Gastroesophageal sphincter (tissue), 4 donors: ENCODE measurements around the gene PLCB4. TPM values are rescaled to one million over a fixed set of nuclear protein-coding genes. Genes with fewer than 3 reads are reported as not detected.

Experiments used
- ATAC-seq: fragments of 150-250 bp; one replicate; pipeline ENCODE4 v1.9.1; 2016; ENCODE audit warnings: mild to moderate bottlenecking, moderate library complexity
- H3K27ac ChIP-seq, 4 donors: fragments of 200-600 bp; sonication (generic) in 3 of 4; 1 replicate in 3 of 4; 2 replicates in 1 of 4; pipeline ENCODE4 v1.5.1; 2016 to 2019
- H3K27me3 ChIP-seq: fragments of 200-600 bp; sonication (generic); one replicate; pipeline ENCODE4 v1.5.1; 2019
- H3K36me3 ChIP-seq, 2 donors: fragments of 200-600 bp; sonication (generic); one replicate each; pipeline ENCODE4 v1.5.1; 2019; ENCODE audit warnings: control low read depth in 1 of 2
- H3K4me1 ChIP-seq, 3 donors: fragments of 200-600 bp; sonication (generic); 1 replicate in 2 of 3; 2 replicates in 1 of 3; pipeline ENCODE4 v1.5.1; 2016 to 2019; ENCODE audit warnings: control low read depth in 2 of 3
- H3K4me3 ChIP-seq, 2 donors: fragments of 200-600 bp; sonication (generic); one replicate each; pipeline ENCODE4 v1.5.1; 2019; ENCODE audit warnings: mild to moderate bottlenecking in 1 of 2, moderate library complexity in 1 of 2
- H3K9me3 ChIP-seq, 3 donors: fragments of 200-600 bp; sonication (generic); one replicate each; pipeline ENCODE4 v1.5.1; 2017 to 2019; ENCODE audit warnings: control low read depth in 2 of 3
- EP300 ChIP-seq: sonication (generic); formaldehyde crosslinking; IDR thresholded peaks from one replicate; pipeline ENCODE4 v1.6.1; 2017; ENCODE audit warnings: antibody characterized with exemption, mild to moderate bottlenecking
- POLR2A ChIP-seq, 2 donors: fragments of 450-650 bp; IDR thresholded peaks; one replicate each; pipeline ENCODE4 v1.6.1; 2017; ENCODE audit warnings: antibody characterized with exemption in 2 of 2, mild to moderate bottlenecking in 2 of 2, moderate library complexity in 1 of 2
- POLR2AphosphoS5 ChIP-seq: sonication (generic); formaldehyde crosslinking; IDR thresholded peaks from one replicate; pipeline ENCODE4 v1.6.1; 2017; ENCODE audit warnings: antibody characterized with exemption
- WGBS, 2 donors: methylation state at CpG; one replicate each; pipeline ENCODE4 v1.1.5; 2018; ENCODE audit warnings: low coverage in 1 of 2; 5-methylcytosine and 5-hydroxymethylcytosine counted together
- total RNA-seq, 4 donors: library from RNA; depleted of rRNA; stranded (reverse); fragments of >200 nt; gene quantifications; one replicate each; pipeline ENCODE4 v1.1.0, GENCODE V29; 2016
- TF ChIP-seq, protein P1 (sequence below), 4 experiments: fragments of 200-600 bp in 2 of 4; fragments of 450-650 bp in 2 of 4; sonication (generic) in 1 of 4; IDR thresholded peaks; one replicate each; pipeline ENCODE4 v1.5.1; 2017 to 2019; ENCODE audit warnings: antibody characterized with exemption in 4 of 4, mild to moderate bottlenecking in 2 of 4, moderate library complexity in 2 of 4

PLCB4 gene
- total RNA-seq, 4 donors from 2014 or later = 21.9 to 109 (median 59.1) TPM

GRCh38 chr20:9233804-9234203 lies 164.9 kb downstream of the PLCB4 start:
- no peak overlapping the region for H3K4me3 ChIP-seq
- H3K36me3 ChIP-seq = no peaks in the 10 kb centered on the region
- H3K9me3 ChIP-seq = no peaks in the 10 kb centered on the region
- ATAC-seq = no peak
- no peak for TF ChIP-seq EP300
- H3K27ac ChIP-seq = no peak overlapping the region
- peaks cover 0 to 12% (median 3%) of the 10 kb centered on the region in 3 donors for H3K4me1 ChIP-seq
- H3K27me3 ChIP-seq = no peaks in the 10 kb centered on the region
- 95 to 96% methylated on average over 2 of the region's 2 CpGs for WGBS, 2 donors

- no peak for ATAC-seq
- no peaks in the 10 kb centered on the region for H3K9me3 ChIP-seq
- H3K27ac ChIP-seq = no peak overlapping the region
- WGBS, 2 donors = 74 to 79% methylated on average over 2 to 4 of the region's 4 CpGs
- H3K4me3 ChIP-seq = no peak overlapping the region
- TF ChIP-seq EP300 (no peak), POLR2A (IDR thresholded peaks at IDR 0.05) (no peak), POLR2AphosphoS5 (no peak)
- TF ChIP-seq, protein P1, sequence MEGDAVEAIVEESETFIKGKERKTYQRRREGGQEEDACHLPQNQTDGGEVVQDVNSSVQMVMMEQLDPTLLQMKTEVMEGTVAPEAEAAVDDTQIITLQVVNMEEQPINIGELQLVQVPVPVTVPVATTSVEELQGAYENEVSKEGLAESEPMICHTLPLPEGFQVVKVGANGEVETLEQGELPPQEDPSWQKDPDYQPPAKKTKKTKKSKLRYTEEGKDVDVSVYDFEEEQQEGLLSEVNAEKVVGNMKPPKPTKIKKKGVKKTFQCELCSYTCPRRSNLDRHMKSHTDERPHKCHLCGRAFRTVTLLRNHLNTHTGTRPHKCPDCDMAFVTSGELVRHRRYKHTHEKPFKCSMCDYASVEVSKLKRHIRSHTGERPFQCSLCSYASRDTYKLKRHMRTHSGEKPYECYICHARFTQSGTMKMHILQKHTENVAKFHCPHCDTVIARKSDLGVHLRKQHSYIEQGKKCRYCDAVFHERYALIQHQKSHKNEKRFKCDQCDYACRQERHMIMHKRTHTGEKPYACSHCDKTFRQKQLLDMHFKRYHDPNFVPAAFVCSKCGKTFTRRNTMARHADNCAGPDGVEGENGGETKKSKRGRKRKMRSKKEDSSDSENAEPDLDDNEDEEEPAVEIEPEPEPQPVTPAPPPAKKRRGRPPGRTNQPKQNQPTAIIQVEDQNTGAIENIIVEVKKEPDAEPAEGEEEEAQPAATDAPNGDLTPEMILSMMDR (IDR thresholded peaks at IDR 0.05) = no peak
- no peaks in the 10 kb centered on the region for H3K36me3 ChIP-seq
- H3K4me1 ChIP-seq = no peaks in the 10 kb centered on the region
- H3K27me3 ChIP-seq = no peaks in the 10 kb centered on the region
These were observed 166.6 kb downstream of the PLCB4 start for GRCh38 chr20:9235518-9235917.

DNA sequence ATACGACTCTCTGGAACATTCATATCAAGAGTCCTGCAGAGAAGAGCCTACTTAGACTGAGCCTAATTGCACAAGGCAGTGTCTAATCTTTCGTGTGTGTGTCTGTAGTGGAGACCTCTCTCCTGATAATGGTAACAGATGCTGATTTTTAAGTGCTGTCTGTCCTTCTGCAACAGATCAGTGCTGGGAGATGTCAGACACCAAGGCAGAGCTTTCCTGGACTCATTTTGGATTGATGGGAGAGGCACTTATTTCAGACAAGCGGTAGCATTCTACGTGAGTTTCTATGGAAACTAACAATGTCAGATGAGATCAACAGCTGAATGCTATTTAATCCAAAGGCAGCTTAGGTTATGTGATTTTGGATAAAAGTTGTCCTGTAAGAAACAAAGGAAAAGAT lies 167.6 kb downstream of the PLCB4 start:
- Histone ChIP-seq H3K27me3 (no peaks in the 10 kb centered on the region), H3K27ac (no peak overlapping the region), H3K4me1 (no peaks in the 10 kb centered on the region), H3K36me3 (no peaks in the 10 kb centered on the region), H3K4me3 (no peak overlapping the region), H3K9me3 (no peaks in the 10 kb centered on the region)
- no peak for TF ChIP-seq EP300
- no peak for TF ChIP-seq POLR2AphosphoS5
- TF ChIP-seq, protein P1 (IDR thresholded peaks at IDR 0.05) = no peak
- no peak for TF ChIP-seq POLR2A (IDR thresholded peaks at IDR 0.05)
- WGBS, 2 donors = 80 to 91% methylated on average over 2 to 4 of the region's 4 CpGs
- no peak for ATAC-seq

DNA sequence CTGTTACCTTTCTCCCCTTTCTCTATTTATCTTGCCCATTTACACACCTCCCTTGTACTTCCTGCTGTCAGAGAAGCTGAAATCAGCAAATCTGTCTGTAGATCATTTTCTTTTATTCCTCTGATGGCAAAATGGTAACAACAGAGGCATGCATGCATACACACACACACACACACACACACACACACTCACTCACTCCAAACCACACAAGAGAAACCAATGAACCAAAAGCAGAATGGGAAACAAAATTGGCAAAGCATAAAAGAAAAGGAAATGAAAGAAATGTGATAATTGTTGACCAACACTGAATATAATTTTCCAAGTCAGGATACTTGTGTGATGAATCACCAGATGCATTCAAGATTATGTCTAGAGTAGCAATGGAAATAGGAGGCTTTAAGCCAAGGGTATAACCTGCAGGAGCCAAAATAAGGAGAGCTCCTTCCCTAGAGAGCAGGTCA lies 172.4 kb downstream of the PLCB4 start:
- Histone ChIP-seq H3K4me1 (peaks cover 0 to 5% (median 0%) of the 10 kb centered on the region in 3 donors), H3K9me3 (no peaks in the 10 kb centered on the region), H3K27me3 (no peaks in the 10 kb centered on the region), H3K36me3 (no peaks in the 10 kb centered on the region), H3K4me3 (no peak overlapping the region), H3K27ac (no peak overlapping the region)
- no peak for ATAC-seq
- no peak for TF ChIP-seq POLR2A (IDR thresholded peaks at IDR 0.05)
- TF ChIP-seq POLR2AphosphoS5 = no peak

DNA sequence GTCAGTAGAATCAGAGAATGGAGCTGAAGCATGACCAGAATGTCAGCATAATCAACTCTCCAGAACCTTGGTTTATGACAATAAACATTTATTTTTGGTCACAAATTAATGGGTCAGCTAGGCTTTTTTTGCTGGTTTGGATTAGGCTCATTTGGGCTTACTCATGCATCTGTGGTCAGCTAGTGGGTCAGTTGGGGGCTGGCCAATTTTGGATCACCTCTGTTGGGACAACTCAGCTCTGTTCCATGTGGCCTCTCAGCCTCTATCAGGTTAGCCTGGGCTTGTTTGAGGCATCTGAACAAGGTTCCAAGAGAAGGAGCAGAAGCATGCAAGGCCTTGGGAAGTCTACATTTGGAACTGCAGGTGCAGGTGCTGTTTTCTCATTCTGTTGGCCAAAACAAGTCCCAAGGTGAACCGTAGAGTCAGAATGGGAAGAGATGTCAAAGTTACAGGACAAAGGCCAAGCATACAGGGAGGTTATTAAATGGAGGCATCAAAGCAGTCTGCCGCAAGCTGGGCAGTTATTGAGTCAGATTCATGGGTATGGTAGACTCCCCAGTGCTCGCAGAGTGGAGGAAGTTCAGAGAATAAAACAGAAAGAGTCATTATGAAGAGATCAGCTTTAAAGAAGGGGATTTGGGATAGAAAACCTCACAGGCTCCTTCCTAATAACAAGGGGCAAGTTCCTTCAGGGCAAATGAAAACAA lies 173.0 kb downstream of the PLCB4 start:
- no peak for ATAC-seq
- no peaks in the 10 kb centered on the region for H3K9me3 ChIP-seq
- peaks cover 0 to 5% (median 0%) of the 10 kb centered on the region in 3 donors for H3K4me1 ChIP-seq
- no peak overlapping the region for H3K4me3 ChIP-seq
- TF ChIP-seq POLR2AphosphoS5 (no peak), EP300 (no peak), POLR2A (IDR thresholded peaks at IDR 0.05) (no peak)
- TF ChIP-seq, protein P1 (IDR thresholded peaks at IDR 0.05) = no peak
- no peaks in the 10 kb centered on the region for H3K36me3 ChIP-seq
- no peaks in the 10 kb centered on the region for H3K27me3 ChIP-seq
- WGBS, 2 donors = 79 to 92% methylated on average over 3 of the region's 3 CpGs
- H3K27ac ChIP-seq = no peak overlapping the region

DNA sequence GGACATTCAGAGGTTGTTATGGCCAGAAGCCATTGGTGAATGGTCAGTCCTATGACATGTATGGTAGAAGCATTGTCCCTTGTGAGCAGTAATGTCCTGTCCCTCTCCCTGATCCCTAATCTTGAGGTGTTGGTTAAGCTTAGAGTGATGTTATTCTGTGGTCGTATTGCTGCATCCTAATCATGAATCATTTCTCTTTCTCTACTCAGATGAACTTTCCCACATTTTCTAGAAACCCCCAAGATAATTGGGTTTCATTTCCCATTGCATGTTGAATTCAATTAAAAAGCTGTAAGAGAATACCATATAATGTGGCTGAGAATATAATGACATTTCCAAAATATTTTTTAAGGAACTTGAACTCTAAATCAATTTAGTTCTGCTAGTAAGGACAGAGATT lies 175.1 kb downstream of the PLCB4 start:
- peaks cover 0 to 5% (median 0%) of the 10 kb centered on the region in 3 donors for H3K4me1 ChIP-seq
- no peak for TF ChIP-seq POLR2AphosphoS5
- no peak for TF ChIP-seq POLR2A (IDR thresholded peaks at IDR 0.05)
- TF ChIP-seq, protein P1 (IDR thresholded peaks at IDR 0.05) = no peak
- no peak for TF ChIP-seq EP300

More for the DNA sequence above, 175.1 kb downstream of the PLCB4 start:
- no peak for ATAC-seq
- Histone ChIP-seq H3K4me3 (no peak overlapping the region), H3K27ac (no peak overlapping the region), H3K27me3 (no peaks in the 10 kb centered on the region), H3K36me3 (no peaks in the 10 kb centered on the region), H3K9me3 (no peaks in the 10 kb centered on the region)
- WGBS, 2 donors = 78 to 100% methylated on average over 1 of the region's 1 CpG
